Liver (tissue), 9 donors: ENCODE measurements around the gene PPP2R5C. TPM values are rescaled to one million over a fixed set of nuclear protein-coding genes. Genes with fewer than 3 reads are reported as not detected.
A peak's percentile ranks its signal among the peaks of the same experiment; 100 is the strongest.

Source experiments
- DNase-seq: peaks from one replicate; pipeline ENCODE4 v3.0.0-alpha.2; 2017; ENCODE audit warnings: low spot score
- H3K27ac ChIP-seq, 2 donors: one replicate each; pipeline ENCODE4 v1.7.0; 2013; ENCODE audit warnings: inconsistent platforms in 2 of 2, low read length in 2 of 2, control low read depth in 1 of 2, low read depth in 1 of 2, mild to moderate bottlenecking in 1 of 2
- H3K27me3 ChIP-seq, 4 donors: one replicate each; pipeline versions ENCODE4 v1.6.1 to v1.7.0; 2013; ENCODE audit warnings: low read length in 3 of 4, inconsistent platforms in 1 of 4, mild to moderate bottlenecking in 1 of 4, moderate library complexity in 1 of 4; ENCODE audit not compliant: control insufficient read depth in 4 of 4, insufficient read depth in 4 of 4
- H3K36me3 ChIP-seq, 4 donors: one replicate each; pipeline versions ENCODE4 v1.6.1 to v1.7.0; 2013; ENCODE audit warnings: low read length in 3 of 4, mild to moderate bottlenecking in 3 of 4, low read depth in 1 of 4, moderate library complexity in 1 of 4; ENCODE audit not compliant: control insufficient read depth in 4 of 4, insufficient read depth in 3 of 4
- H3K4me1 ChIP-seq, 4 donors: one replicate each; pipeline versions ENCODE4 v1.6.1 to v1.7.0; 2013; ENCODE audit warnings: low read length in 3 of 4, mild to moderate bottlenecking in 3 of 4, moderate library complexity in 1 of 4; ENCODE audit not compliant: control insufficient read depth in 4 of 4, insufficient read depth in 4 of 4
- H3K4me3 ChIP-seq, 3 donors: one replicate each; pipeline versions ENCODE4 v1.6.1 to v1.7.0; 2013; ENCODE audit warnings: low read length in 3 of 3, control low read depth in 1 of 3, low read depth in 1 of 3, mild to moderate bottlenecking in 1 of 3
- H3K9ac ChIP-seq, 2 donors: one replicate each; pipeline ENCODE4 v1.7.0; 2013; ENCODE audit warnings: low read length in 2 of 2, mild to moderate bottlenecking in 2 of 2, moderate library complexity in 2 of 2, control low read depth in 1 of 2, low read depth in 1 of 2
- H3K9me3 ChIP-seq, 4 donors: one replicate each; pipeline versions ENCODE4 v1.6.1 to v1.7.0; 2013; ENCODE audit warnings: low read length in 3 of 4; ENCODE audit not compliant: control insufficient read depth in 4 of 4
- ATF3 ChIP-seq: IDR thresholded peaks from 2 replicates; pipeline ENCODE4 v1.6.1; 2016; ENCODE audit warnings: antibody characterized with exemption
- EGR1 ChIP-seq, 2 donors: IDR thresholded peaks; 2 replicates each; pipeline ENCODE4 v1.6.1; 2016 to 2018; ENCODE audit warnings: antibody characterized with exemption in 2 of 2, low read depth in 2 of 2
- FOXA1 ChIP-seq: IDR thresholded peaks from 2 replicates; pipeline ENCODE4 v1.6.1; 2016; ENCODE audit warnings: antibody characterized with exemption
- FOXA2 ChIP-seq: IDR thresholded peaks from 2 replicates; pipeline ENCODE4 v1.6.1; 2016; ENCODE audit warnings: antibody characterized with exemption
- GABPA ChIP-seq, 2 donors: IDR thresholded peaks in 1 of 2; conservative IDR thresholded peaks in 1 of 2; 2 replicates each; pipeline ENCODE4 v1.6.1; 2016; ENCODE audit warnings: antibody characterized with exemption in 2 of 2, mild to moderate bottlenecking in 1 of 2, moderate library complexity in 1 of 2
- HNF4A ChIP-seq, 2 donors: conservative IDR thresholded peaks; 2 replicates each; pipeline ENCODE4 v1.6.1; 2016; ENCODE audit warnings: antibody characterized with exemption in 2 of 2, mild to moderate bottlenecking in 2 of 2
- HNF4G ChIP-seq: IDR thresholded peaks from 2 replicates; pipeline ENCODE4 v1.6.1; 2016; ENCODE audit warnings: antibody characterized with exemption
- JUND ChIP-seq, 2 donors: IDR thresholded peaks; 2 replicates each; pipeline ENCODE4 v1.6.1; 2016; ENCODE audit warnings: antibody characterized with exemption in 2 of 2
- NR2F2 ChIP-seq: IDR thresholded peaks from 2 replicates; pipeline ENCODE4 v1.6.1; 2016; ENCODE audit warnings: antibody characterized with exemption
- RAD21 ChIP-seq, 2 donors: IDR thresholded peaks; 2 replicates each; pipeline ENCODE4 v1.6.1; 2016; ENCODE audit warnings: antibody characterized with exemption in 2 of 2, mild to moderate bottlenecking in 2 of 2
- RXRA ChIP-seq, 2 donors: IDR thresholded peaks; 2 replicates each; pipeline ENCODE4 v1.6.1; 2017 to 2018; ENCODE audit warnings: antibody characterized with exemption in 2 of 2, mild to moderate bottlenecking in 1 of 2
- SP1 ChIP-seq: IDR thresholded peaks from 2 replicates; pipeline ENCODE4 v1.6.1; 2018; ENCODE audit warnings: antibody characterized with exemption, mild to moderate bottlenecking
- TAF1 ChIP-seq: conservative IDR thresholded peaks from 2 replicates; pipeline ENCODE4 v1.6.1; 2016; ENCODE audit warnings: antibody characterized with exemption, mild to moderate bottlenecking
- YY1 ChIP-seq: IDR thresholded peaks from 2 replicates; pipeline ENCODE4 v1.6.1; 2016; ENCODE audit warnings: antibody characterized with exemption, mild to moderate bottlenecking
- WGBS: extraction: QIAGEN DNeasy Blood & Tissue Kit; methylation state at CpG from one replicate; pipeline ENCODE4 v1.1.7; 2013; 5-methylcytosine and 5-hydroxymethylcytosine counted together
- polyA plus RNA-seq, 2 donors: library from polyadenylated mRNA; stranded (reverse) in 1 of 2; unstranded in 1 of 2; fragments of 200-250 nt in 1 of 2; fragments of >200 nt in 1 of 2; fragmentation: Nextera tagmentation in 1 of 2; extraction: Ambion mirVana in 1 of 2; gene quantifications; one replicate each; pipeline versions ENCODE4 v1.2.1 to v1.2.3, GENCODE V29; 2013 to 2015
- total RNA-seq, 2 donors: library from RNA; depleted of rRNA; stranded (reverse); fragments of >200 nt; gene quantifications; one replicate each; pipeline ENCODE4 v1.2.3, GENCODE V29; 2014
- TF ChIP-seq, protein P1 (sequence below): IDR thresholded peaks from 2 replicates; pipeline ENCODE4 v1.6.1; 2016; ENCODE audit warnings: antibody characterized with exemption
- TF ChIP-seq, protein P2 (sequence below): IDR thresholded peaks from 2 replicates; pipeline ENCODE4 v1.6.1; 2016; ENCODE audit warnings: antibody characterized with exemption, mild to moderate bottlenecking
- TF ChIP-seq, protein P3 (sequence below): IDR thresholded peaks from 2 replicates; pipeline ENCODE4 v1.6.1; 2016; ENCODE audit warnings: antibody characterized with exemption
- TF ChIP-seq, protein P4 (sequence below): fragments of 150-350 bp; IDR thresholded peaks from 2 replicates; pipeline ENCODE4 v1.5.1; 2017; ENCODE audit warnings: improper control_type of control experiment, low read depth, low read length; ENCODE audit not compliant: missing input control
- donor health status: healthy.
- donor health status: healthy.
- donor health status: healthy.
- donor health status: healthy.
- donor health status: healthy.

PPP2R5C gene
- total and polyA plus RNA-seq, 4 donors: 33.5 to 52.3 (median 43.9) TPM

DNA sequence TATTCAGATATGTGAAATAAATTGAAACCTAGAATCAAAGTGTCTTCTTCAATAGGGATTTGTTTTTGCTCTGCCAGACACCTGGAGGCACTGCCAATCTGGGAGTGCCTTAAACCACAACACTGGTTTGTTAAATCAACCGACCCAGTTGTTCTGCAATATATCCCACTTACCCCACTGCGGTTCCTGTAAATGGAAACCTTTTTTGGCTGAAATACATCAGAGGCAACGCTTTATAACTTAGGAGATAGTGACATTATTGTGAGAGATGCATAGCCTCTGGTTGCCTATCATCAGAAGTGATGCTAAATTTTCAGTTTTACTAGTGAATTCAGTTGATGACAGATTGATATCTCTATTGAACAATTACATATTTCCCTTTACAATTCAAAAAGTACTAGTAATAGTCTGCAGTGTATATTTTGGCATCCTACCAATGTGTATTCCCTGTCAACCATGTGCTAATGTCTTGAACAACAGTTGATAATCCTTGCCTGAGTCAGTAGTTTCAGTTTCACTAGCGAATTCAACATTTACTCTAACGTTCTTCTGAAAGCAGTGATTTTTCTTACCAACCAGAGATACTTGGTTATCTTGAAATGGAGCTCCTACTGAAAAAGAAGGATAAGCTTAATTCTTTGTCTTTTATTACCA lies 30.5 kb downstream of the PPP2R5C start:
- Histone ChIP-seq H3K27ac (peak overlapping the region; percentile 33 to 78), H3K4me3 (peak overlapping the region in 2 of 3 donors; percentile 31 to 48), H3K9me3 (no peaks in the 10 kb centered on the region), H3K27me3 (no peaks in the 10 kb centered on the region), H3K36me3 (peaks cover 0 to under 1% (median 0%) of the 10 kb centered on the region in 4 donors), H3K9ac (peak overlapping the region; percentile 31 to 81), H3K4me1 (peaks cover 3 to 7% (median 5%) of the 10 kb centered on the region in 4 donors)
- TF ChIP-seq RAD21 (IDR thresholded peaks at IDR 0.05) (no peak), RXRA (IDR thresholded peaks at IDR 0.05) (no peak), TAF1 (no peak), FOXA1 (no peak), HNF4G (no peak), NR2F2 (no peak), EGR1 (IDR thresholded peaks at IDR 0.05; ENCODE audit: low read depth in 2 of 2) (no peak), HNF4A (conservative IDR thresholded peaks at IDR 0.05) (no peak), FOXA2 (no peak), GABPA (IDR thresholded peaks at IDR 0.05 in 1 of 2, conservative IDR thresholded peaks at IDR 0.05 in 1 of 2) (no peak), YY1 (peak; percentile 16), JUND (IDR thresholded peaks at IDR 0.05) (peak in 1 of 2 donors; percentile 8), SP1 (peak; percentile 9), ATF3 (no peak)
- TF ChIP-seq, protein P1, sequence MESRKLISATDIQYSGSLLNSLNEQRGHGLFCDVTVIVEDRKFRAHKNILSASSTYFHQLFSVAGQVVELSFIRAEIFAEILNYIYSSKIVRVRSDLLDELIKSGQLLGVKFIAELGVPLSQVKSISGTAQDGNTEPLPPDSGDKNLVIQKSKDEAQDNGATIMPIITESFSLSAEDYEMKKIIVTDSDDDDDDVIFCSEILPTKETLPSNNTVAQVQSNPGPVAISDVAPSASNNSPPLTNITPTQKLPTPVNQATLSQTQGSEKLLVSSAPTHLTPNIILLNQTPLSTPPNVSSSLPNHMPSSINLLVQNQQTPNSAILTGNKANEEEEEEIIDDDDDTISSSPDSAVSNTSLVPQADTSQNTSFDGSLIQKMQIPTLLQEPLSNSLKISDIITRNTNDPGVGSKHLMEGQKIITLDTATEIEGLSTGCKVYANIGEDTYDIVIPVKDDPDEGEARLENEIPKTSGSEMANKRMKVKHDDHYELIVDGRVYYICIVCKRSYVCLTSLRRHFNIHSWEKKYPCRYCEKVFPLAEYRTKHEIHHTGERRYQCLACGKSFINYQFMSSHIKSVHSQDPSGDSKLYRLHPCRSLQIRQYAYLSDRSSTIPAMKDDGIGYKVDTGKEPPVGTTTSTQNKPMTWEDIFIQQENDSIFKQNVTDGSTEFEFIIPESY: no peak
- TF ChIP-seq, protein P2, sequence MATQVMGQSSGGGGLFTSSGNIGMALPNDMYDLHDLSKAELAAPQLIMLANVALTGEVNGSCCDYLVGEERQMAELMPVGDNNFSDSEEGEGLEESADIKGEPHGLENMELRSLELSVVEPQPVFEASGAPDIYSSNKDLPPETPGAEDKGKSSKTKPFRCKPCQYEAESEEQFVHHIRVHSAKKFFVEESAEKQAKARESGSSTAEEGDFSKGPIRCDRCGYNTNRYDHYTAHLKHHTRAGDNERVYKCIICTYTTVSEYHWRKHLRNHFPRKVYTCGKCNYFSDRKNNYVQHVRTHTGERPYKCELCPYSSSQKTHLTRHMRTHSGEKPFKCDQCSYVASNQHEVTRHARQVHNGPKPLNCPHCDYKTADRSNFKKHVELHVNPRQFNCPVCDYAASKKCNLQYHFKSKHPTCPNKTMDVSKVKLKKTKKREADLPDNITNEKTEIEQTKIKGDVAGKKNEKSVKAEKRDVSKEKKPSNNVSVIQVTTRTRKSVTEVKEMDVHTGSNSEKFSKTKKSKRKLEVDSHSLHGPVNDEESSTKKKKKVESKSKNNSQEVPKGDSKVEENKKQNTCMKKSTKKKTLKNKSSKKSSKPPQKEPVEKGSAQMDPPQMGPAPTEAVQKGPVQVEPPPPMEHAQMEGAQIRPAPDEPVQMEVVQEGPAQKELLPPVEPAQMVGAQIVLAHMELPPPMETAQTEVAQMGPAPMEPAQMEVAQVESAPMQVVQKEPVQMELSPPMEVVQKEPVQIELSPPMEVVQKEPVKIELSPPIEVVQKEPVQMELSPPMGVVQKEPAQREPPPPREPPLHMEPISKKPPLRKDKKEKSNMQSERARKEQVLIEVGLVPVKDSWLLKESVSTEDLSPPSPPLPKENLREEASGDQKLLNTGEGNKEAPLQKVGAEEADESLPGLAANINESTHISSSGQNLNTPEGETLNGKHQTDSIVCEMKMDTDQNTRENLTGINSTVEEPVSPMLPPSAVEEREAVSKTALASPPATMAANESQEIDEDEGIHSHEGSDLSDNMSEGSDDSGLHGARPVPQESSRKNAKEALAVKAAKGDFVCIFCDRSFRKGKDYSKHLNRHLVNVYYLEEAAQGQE: no peak
- TF ChIP-seq, protein P3, sequence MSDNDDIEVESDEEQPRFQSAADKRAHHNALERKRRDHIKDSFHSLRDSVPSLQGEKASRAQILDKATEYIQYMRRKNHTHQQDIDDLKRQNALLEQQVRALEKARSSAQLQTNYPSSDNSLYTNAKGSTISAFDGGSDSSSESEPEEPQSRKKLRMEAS: no peak
- TF ChIP-seq, protein P4, sequence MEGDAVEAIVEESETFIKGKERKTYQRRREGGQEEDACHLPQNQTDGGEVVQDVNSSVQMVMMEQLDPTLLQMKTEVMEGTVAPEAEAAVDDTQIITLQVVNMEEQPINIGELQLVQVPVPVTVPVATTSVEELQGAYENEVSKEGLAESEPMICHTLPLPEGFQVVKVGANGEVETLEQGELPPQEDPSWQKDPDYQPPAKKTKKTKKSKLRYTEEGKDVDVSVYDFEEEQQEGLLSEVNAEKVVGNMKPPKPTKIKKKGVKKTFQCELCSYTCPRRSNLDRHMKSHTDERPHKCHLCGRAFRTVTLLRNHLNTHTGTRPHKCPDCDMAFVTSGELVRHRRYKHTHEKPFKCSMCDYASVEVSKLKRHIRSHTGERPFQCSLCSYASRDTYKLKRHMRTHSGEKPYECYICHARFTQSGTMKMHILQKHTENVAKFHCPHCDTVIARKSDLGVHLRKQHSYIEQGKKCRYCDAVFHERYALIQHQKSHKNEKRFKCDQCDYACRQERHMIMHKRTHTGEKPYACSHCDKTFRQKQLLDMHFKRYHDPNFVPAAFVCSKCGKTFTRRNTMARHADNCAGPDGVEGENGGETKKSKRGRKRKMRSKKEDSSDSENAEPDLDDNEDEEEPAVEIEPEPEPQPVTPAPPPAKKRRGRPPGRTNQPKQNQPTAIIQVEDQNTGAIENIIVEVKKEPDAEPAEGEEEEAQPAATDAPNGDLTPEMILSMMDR: no peak
- no peak for DNase-seq
- WGBS: 23% methylated on average over 5 of the region's 5 CpGs
